Activated T-helper 1 cell treated with anti-CD3 and anti-CD28 coated beads, Interleukin-12 subunit alpha, Interleukin-12 subunit beta, Interleukin-2, Interleukin-4 antibody, amounts not matched to agents 30 ng/mL and 10 ng/mL and 1 ng/mL, durations not matched to agents 14 hours and 24 hours and 36 hours (primary cell): ENCODE data around the gene LAMTOR2. TPM values are rescaled to one million over a fixed set of nuclear protein-coding genes. Genes with fewer than 3 reads are reported as not detected.
"Not testable (repeated sequence)": the region's sequence is repeated elsewhere in the genome, so short reads cannot be mapped to it uniquely, and the experiment has no call there.

Source experiments
- DNase-seq: peaks from one replicate; pipeline ENCODE4 v3.0.0; 2021; ENCODE audit warnings: low spot score
- H3K27ac Mint-ChIP-seq: one replicate; pipeline ENCODE4 v1.8.0; 2021; ENCODE audit warnings: mild to moderate bottlenecking, mixed read lengths
- H3K27me3 Mint-ChIP-seq: one replicate; pipeline ENCODE4 v1.8.0; 2022; ENCODE audit warnings: mild to moderate bottlenecking, moderate library complexity, mixed read lengths; ENCODE audit not compliant: insufficient read depth
- H3K36me3 Mint-ChIP-seq: one replicate; pipeline ENCODE4 v1.8.0; 2021; ENCODE audit warnings: low read depth, mixed read lengths
- H3K4me1 Mint-ChIP-seq: one replicate; pipeline ENCODE4 v1.8.0; 2021; ENCODE audit warnings: low read depth, mixed read lengths
- H3K4me3 Mint-ChIP-seq: one replicate; pipeline ENCODE4 v1.8.0; 2021; ENCODE audit warnings: mild to moderate bottlenecking, moderate library complexity, mixed read lengths
- H3K9me3 Mint-ChIP-seq: one replicate; pipeline ENCODE4 v1.8.0; 2021; ENCODE audit warnings: mixed read lengths
- intact Hi-C: fragments of 100-400 bp; cut with micrococcal nuclease; formaldehyde crosslinking; loops from one replicate; pipeline ENCODE4 v1.15.1; 2024
- total RNA-seq: library from RNA; stranded (reverse); gene quantifications from 2 replicates; pipeline ENCODE4 v1.2.3, GENCODE V29; 2022

The LAMTOR2 gene
- total RNA-seq, 1 donor from 2014 or later, result 66.8 TPM

GRCh38 chr1:156055281-156056048 is 883 bp downstream of the LAMTOR2 start:
- peaks cover 33% of the 10 kb centered on the region for H3K4me1 Mint-ChIP-seq
- peaks cover 17% of the 10 kb centered on the region for H3K36me3 Mint-ChIP-seq
- intact Hi-C loops, result loop anchor here (2.0 to 10.0 kb wide), 3 partner anchors 59 to 781 kb away; partner anchors contain the start of genes CLK2, HCN3, LMNA and MEF2D
- no peak for DNase-seq
- H3K9me3 Mint-ChIP-seq, result no peaks in the 10 kb centered on the region
- peak overlapping the region; percentile 94 for H3K27ac Mint-ChIP-seq
- peak overlapping the region; percentile 90 for H3K4me3 Mint-ChIP-seq
- no peaks in the 10 kb centered on the region for H3K27me3 Mint-ChIP-seq

- no peaks in the 10 kb centered on the region for H3K27me3 Mint-ChIP-seq
- H3K36me3 Mint-ChIP-seq, result peaks cover 14% of the 10 kb centered on the region
- H3K27ac Mint-ChIP-seq, result no peak overlapping the region
- intact Hi-C loops, result loop anchor here (10.0 kb wide), 2 partner anchors 448 to 782 kb away; partner anchors contain the start of genes CLK2, HCN3 and MEF2D
- peaks cover 33% of the 10 kb centered on the region for H3K4me1 Mint-ChIP-seq
- H3K4me3 Mint-ChIP-seq, result peak overlapping the region; percentile 45
- no peaks in the 10 kb centered on the region for H3K9me3 Mint-ChIP-seq
- DNase-seq, result no peak
Observed at GRCh38 chr1:156056326-156056849, 1.8 kb downstream of the LAMTOR2 start.

- peaks cover 17% of the 10 kb centered on the region for H3K4me1 Mint-ChIP-seq
- H3K27ac Mint-ChIP-seq, result no peak within 1 kb of the TSS
- H3K4me3 Mint-ChIP-seq, result no peak within 1 kb of the TSS
- no peaks in the 10 kb centered on the region for H3K9me3 Mint-ChIP-seq
- no peak for DNase-seq
- no peaks in the 10 kb centered on the region for H3K27me3 Mint-ChIP-seq
- intact Hi-C loops, result no loop called here
- peaks cover 9% of the 10 kb centered on the region for H3K36me3 Mint-ChIP-seq
Observed at GRCh38 chr1:156060937-156061636, 6.5 kb downstream of the LAMTOR2 start, which contains the start of gene RAB25. RAB25 (plus strand) TSS chr1:156061160; CDS start chr1:156061401, 241 bp downstream.

GRCh38 chr1:156062189-156062588 is 7.6 kb downstream of the LAMTOR2 start:
- no peak overlapping the region for H3K4me3 Mint-ChIP-seq
- no peak for DNase-seq
- no peak overlapping the region for H3K27ac Mint-ChIP-seq
- H3K4me1 Mint-ChIP-seq, result peaks cover 16% of the 10 kb centered on the region
- peaks cover 6% of the 10 kb centered on the region for H3K36me3 Mint-ChIP-seq
- no peaks in the 10 kb centered on the region for H3K9me3 Mint-ChIP-seq
- peaks cover under 1% of the 10 kb centered on the region for H3K27me3 Mint-ChIP-seq
- intact Hi-C loops, result no loop called here

GRCh38 chr1:156063997-156064285 is 9.4 kb downstream of the LAMTOR2 start:
- H3K4me3 Mint-ChIP-seq, result no peak overlapping the region
- intact Hi-C loops, result loop anchor here (2.0 kb wide), 1 partner anchor 59 kb away; no protein-coding TSS in a partner anchor
- peaks cover 4% of the 10 kb centered on the region for H3K27me3 Mint-ChIP-seq
- no peak overlapping the region for H3K27ac Mint-ChIP-seq
- no peaks in the 10 kb centered on the region for H3K9me3 Mint-ChIP-seq
- H3K36me3 Mint-ChIP-seq, result peaks cover 2% of the 10 kb centered on the region
- DNase-seq, result no peak
- peaks cover 16% of the 10 kb centered on the region for H3K4me1 Mint-ChIP-seq

- no peak overlapping the region for H3K27ac Mint-ChIP-seq
- no peak overlapping the region for H3K4me3 Mint-ChIP-seq
- peaks cover 2% of the 10 kb centered on the region for H3K36me3 Mint-ChIP-seq
- no peak for DNase-seq
- intact Hi-C loops, result loop anchor here (1.0 to 2.0 kb wide), 3 partner anchors 10 to 60 kb away; partner anchors contain the start of gene LAMTOR2
- peaks cover 16% of the 10 kb centered on the region for H3K4me1 Mint-ChIP-seq
- H3K9me3 Mint-ChIP-seq, result no peaks in the 10 kb centered on the region
- H3K27me3 Mint-ChIP-seq, result peaks cover 4% of the 10 kb centered on the region
Observed at GRCh38 chr1:156064615-156065014, 10.0 kb downstream of the LAMTOR2 start.

- Mint-ChIP-seq H3K27me3 (peaks cover 4% of the 10 kb centered on the region), H3K9me3 (no peaks in the 10 kb centered on the region), H3K4me3 (no peak overlapping the region), H3K4me1 (peaks cover 16% of the 10 kb centered on the region), H3K36me3 (peaks cover 2% of the 10 kb centered on the region), H3K27ac (peak overlapping the region; percentile 5)
- no peak for DNase-seq
- intact Hi-C loops, result loop anchor here (1.0 to 2.0 kb wide), 3 partner anchors 11 to 60 kb away; partner anchors contain the start of gene LAMTOR2
Observed at GRCh38 chr1:156065212-156065611, 10.6 kb downstream of the LAMTOR2 start.

GRCh38 chr1:156065871-156066270 is 11.3 kb downstream of the LAMTOR2 start:
- Mint-ChIP-seq H3K4me3 (no peak overlapping the region), H3K9me3 (no peaks in the 10 kb centered on the region), H3K27me3 (peaks cover 4% of the 10 kb centered on the region), H3K4me1 (peaks cover 16% of the 10 kb centered on the region), H3K36me3 (peaks cover 2% of the 10 kb centered on the region), H3K27ac (no peak overlapping the region)
- intact Hi-C loops, result loop anchor here (1.0 to 2.0 kb wide), 8 partner anchors 12 to 321 kb away; partner anchors contain the start of genes KHDC4 and LAMTOR2
- DNase-seq, result no peak

GRCh38 chr1:156067262-156067661 is 12.7 kb downstream of the LAMTOR2 start:
- Mint-ChIP-seq H3K4me3 (no peak overlapping the region), H3K27ac (no peak overlapping the region), H3K36me3 (no peaks in the 10 kb centered on the region), H3K4me1 (peaks cover 16% of the 10 kb centered on the region), H3K9me3 (no peaks in the 10 kb centered on the region), H3K27me3 (peaks cover 6% of the 10 kb centered on the region)
- no peak for DNase-seq
- intact Hi-C loops, result no loop called here

- Mint-ChIP-seq H3K4me1 (peaks cover 16% of the 10 kb centered on the region), H3K27ac (no peak overlapping the region), H3K4me3 (no peak overlapping the region), H3K27me3 (peaks cover 17% of the 10 kb centered on the region), H3K36me3 (no peaks in the 10 kb centered on the region), H3K9me3 (no peaks in the 10 kb centered on the region)
- intact Hi-C loops, result no loop called here
- no peak for DNase-seq
Observed at GRCh38 chr1:156069490-156070455, 15.2 kb downstream of the LAMTOR2 start.

- Mint-ChIP-seq H3K9me3 (no peaks in the 10 kb centered on the region), H3K36me3 (no peaks in the 10 kb centered on the region), H3K27me3 (peaks cover 21% of the 10 kb centered on the region), H3K4me3 (no peak overlapping the region), H3K4me1 (peaks cover 11% of the 10 kb centered on the region), H3K27ac (no peak overlapping the region)
- intact Hi-C loops, result no loop called here
- no peak for DNase-seq
Observed at GRCh38 chr1:156070548-156070947, 16.0 kb downstream of the LAMTOR2 start.

- H3K4me3 Mint-ChIP-seq, result not testable (repeated sequence)
Observed at GRCh38 chr1:156071332-156071816, 16.8 kb downstream of the LAMTOR2 start.

More at GRCh38 chr1:156071332-156071816, 16.8 kb downstream of the LAMTOR2 start:
- H3K9me3 Mint-ChIP-seq, DNase-seq, intact Hi-C loops, H3K36me3 Mint-ChIP-seq, H3K4me1 Mint-ChIP-seq, H3K27ac Mint-ChIP-seq: not testable (repeated sequence)
- H3K27me3 Mint-ChIP-seq, result peaks cover 21% of the 10 kb centered on the region
